Mesothelial cell of epicardium (in vitro differentiated cells): ENCODE data around the gene TNNT3. TPM values are rescaled to one million over a fixed set of nuclear protein-coding genes. Genes with fewer than 3 reads are reported as not detected.

Experiments used
- DNase-seq, 2 experiments: peaks; one replicate each; pipeline ENCODE4 v3.0.0; 2021; ENCODE audit warnings: low spot score in 2 of 2; ENCODE audit not compliant: unreplicated experiment in 2 of 2
- H3K27ac Mint-ChIP-seq: 2 replicates; pipeline ENCODE4 v1.8.0; 2021; ENCODE audit warnings: mixed read lengths
- H3K27me3 Mint-ChIP-seq: 2 replicates; pipeline ENCODE4 v1.8.0; 2021; ENCODE audit warnings: low read depth, mixed read lengths
- H3K36me3 Mint-ChIP-seq: 2 replicates; pipeline ENCODE4 v1.8.0; 2021; ENCODE audit warnings: mixed read lengths
- H3K4me1 Mint-ChIP-seq: 2 replicates; pipeline ENCODE4 v1.8.0; 2021; ENCODE audit warnings: mixed read lengths
- H3K4me3 Mint-ChIP-seq: 2 replicates; pipeline ENCODE4 v1.8.0; 2021; ENCODE audit warnings: mild to moderate bottlenecking, moderate library complexity, mixed read lengths
- H3K9me3 Mint-ChIP-seq: 2 replicates; pipeline ENCODE4 v1.8.0; 2021; ENCODE audit warnings: mixed read lengths
- total RNA-seq: library from RNA; stranded (reverse); gene quantifications from 3 replicates; pipeline ENCODE4 v1.2.1, GENCODE V29; 2021
- TF ChIP-seq, protein P1 (sequence below): fragments of 200-600 bp; sonication (generic); IDR thresholded peaks from one replicate; pipeline ENCODE4 v1.5.0; 2021; ENCODE audit warnings: antibody characterized with exemption; ENCODE audit not compliant: unreplicated experiment

TNNT3 gene
- total RNA-seq, 1 donor from 2014 or later: 15.2 TPM

DNA sequence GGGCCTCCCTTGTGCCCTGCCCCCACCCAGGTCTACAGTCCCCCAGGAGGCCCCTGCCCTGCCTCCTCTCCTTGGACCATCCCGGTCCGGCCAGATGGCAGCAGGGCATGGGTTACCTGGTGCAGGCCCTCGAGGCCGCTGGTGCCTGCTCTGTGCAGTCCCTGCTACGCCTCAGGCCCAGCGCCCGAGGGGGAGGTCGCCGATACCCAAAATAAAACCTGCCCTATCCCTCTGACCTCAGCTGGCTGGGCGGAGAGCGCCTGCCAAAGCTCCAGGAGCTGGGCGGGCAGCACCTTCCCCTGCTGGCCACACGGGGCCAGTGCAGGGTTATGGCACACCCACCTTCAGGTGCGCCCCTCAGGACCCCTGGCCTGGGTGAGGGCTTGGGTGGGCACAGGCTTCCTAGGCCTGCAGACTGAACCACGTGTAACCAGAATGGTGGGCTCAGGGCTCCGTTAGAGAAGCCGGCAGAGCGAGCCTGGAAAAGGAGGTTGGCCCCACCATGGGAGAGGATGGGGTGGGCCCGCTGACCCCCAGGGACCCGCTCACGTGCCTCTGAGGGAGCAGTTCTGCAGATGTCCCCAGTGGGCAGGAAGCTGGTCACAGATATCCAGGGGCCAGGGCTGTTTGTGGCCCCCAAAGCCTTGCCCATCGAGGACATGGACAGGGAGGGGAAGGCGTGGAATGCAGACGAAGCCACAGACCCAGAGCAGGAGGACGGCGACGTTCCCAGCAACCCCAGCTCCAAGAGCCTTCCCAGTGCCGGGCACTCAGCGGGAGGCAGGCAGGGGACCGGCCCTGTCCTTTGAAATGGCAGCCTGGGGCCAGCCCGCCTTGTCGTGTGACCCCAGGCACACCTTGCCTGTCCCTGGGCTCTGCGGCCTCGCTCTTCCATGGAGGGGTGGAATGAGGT is 1.7 kb upstream of the TNNT3 start:
- H3K27ac Mint-ChIP-seq: no peak overlapping the region
- H3K27me3 Mint-ChIP-seq: peaks cover 3% of the 10 kb centered on the region
- no peaks in the 10 kb centered on the region for H3K36me3 Mint-ChIP-seq
- DNase-seq: no peak
- H3K4me1 Mint-ChIP-seq: peaks cover 13% of the 10 kb centered on the region
- H3K4me3 Mint-ChIP-seq: no peak overlapping the region
- TF ChIP-seq, protein P1, sequence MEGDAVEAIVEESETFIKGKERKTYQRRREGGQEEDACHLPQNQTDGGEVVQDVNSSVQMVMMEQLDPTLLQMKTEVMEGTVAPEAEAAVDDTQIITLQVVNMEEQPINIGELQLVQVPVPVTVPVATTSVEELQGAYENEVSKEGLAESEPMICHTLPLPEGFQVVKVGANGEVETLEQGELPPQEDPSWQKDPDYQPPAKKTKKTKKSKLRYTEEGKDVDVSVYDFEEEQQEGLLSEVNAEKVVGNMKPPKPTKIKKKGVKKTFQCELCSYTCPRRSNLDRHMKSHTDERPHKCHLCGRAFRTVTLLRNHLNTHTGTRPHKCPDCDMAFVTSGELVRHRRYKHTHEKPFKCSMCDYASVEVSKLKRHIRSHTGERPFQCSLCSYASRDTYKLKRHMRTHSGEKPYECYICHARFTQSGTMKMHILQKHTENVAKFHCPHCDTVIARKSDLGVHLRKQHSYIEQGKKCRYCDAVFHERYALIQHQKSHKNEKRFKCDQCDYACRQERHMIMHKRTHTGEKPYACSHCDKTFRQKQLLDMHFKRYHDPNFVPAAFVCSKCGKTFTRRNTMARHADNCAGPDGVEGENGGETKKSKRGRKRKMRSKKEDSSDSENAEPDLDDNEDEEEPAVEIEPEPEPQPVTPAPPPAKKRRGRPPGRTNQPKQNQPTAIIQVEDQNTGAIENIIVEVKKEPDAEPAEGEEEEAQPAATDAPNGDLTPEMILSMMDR: peak; percentile 67
- H3K9me3 Mint-ChIP-seq: no peaks in the 10 kb centered on the region

DNA sequence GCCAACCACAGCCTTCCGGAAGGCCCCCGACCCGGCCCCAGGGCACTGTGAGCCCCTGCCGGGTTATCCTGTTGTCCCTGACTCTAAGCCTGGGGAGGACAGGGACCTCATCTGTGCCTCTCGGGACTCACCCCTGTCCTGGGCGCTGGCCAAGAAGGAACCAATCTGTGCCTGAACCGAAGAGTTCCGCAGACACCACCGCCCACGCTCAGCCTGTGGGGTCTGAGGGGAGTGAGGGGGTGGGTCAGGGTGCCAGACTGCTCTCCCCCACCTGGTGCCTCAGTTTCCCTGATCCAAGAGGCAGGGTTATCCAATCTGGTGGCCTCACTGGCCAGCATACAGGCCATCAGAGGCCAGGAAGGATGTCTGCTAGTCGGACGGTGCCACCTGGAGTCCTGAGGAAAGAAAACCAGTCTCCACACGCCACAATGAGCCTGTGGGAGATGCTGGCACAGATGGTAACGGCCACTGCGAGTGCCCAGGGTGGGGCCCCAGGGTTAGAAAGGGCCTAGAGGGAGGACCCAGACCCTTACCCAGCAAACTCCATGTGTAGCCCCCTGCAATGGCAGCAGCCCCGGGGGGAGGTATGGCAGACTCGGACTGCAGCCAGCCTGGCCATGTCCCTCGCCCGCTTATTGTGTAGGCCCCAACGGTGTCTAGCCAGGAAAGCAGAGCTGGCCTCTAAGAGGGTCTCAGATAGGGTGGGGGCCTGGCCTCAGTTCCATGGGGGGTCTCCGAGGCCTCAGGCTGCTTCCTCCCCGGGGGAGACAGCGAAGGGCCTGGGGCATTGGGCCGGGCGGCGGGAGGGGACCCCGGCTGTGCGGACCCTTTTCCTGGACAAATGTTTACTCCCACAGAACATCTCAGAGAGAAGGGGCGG is 827 bp upstream of the TNNT3 start:
- Mint-ChIP-seq H3K4me1 (peaks cover 17% of the 10 kb centered on the region), H3K36me3 (no peaks in the 10 kb centered on the region), H3K27me3 (peaks cover 3% of the 10 kb centered on the region), H3K9me3 (no peaks in the 10 kb centered on the region), H3K27ac (no peak overlapping the region), H3K4me3 (no peak overlapping the region)
- no peak for DNase-seq
- TF ChIP-seq, protein P1: no peak

DNA sequence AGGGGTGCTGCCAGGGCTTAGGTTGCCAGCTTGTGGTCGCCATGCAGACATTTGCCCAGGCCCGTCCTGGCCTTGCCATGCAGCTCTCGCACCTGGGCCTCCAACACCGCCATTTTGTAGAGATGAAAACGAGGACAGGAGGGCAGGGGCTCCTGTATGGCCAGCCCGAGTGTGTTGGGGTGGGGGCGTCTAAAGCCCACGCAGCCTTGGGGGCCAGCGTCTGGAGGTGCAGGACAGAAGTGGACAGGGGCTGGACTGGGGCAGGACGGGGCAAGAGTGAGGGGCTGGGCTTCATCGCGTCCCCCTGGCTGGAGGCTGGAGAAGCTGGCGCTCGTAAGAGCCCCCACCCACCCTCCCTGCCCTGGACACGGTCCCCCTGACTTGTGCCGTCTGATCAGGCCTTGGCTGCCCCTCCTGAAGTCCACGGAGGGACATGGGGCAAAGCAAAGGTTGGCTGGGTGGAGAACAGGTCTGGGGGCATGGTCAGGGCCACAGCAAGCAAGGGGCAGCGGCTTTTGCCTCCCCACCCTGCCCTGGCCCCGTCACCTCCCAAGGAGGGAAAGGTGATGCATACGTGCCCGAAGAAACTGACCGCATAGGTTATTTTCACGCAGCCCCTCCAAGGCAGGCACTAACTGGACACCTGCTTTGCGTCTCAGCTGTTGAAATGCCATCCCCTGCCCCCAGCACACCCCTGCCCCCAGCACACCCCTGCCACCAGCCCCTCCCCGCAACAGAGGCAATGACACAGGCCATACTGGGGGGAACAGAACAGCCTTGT is 815 bp downstream of the TNNT3 start:
- no peak overlapping the region for H3K4me3 Mint-ChIP-seq
- peaks cover 21% of the 10 kb centered on the region for H3K4me1 Mint-ChIP-seq
- TF ChIP-seq, protein P1: no peak
- no peak for DNase-seq
- peaks cover 3% of the 10 kb centered on the region for H3K27me3 Mint-ChIP-seq
- no peaks in the 10 kb centered on the region for H3K9me3 Mint-ChIP-seq
- no peaks in the 10 kb centered on the region for H3K36me3 Mint-ChIP-seq
- no peak overlapping the region for H3K27ac Mint-ChIP-seq

DNA sequence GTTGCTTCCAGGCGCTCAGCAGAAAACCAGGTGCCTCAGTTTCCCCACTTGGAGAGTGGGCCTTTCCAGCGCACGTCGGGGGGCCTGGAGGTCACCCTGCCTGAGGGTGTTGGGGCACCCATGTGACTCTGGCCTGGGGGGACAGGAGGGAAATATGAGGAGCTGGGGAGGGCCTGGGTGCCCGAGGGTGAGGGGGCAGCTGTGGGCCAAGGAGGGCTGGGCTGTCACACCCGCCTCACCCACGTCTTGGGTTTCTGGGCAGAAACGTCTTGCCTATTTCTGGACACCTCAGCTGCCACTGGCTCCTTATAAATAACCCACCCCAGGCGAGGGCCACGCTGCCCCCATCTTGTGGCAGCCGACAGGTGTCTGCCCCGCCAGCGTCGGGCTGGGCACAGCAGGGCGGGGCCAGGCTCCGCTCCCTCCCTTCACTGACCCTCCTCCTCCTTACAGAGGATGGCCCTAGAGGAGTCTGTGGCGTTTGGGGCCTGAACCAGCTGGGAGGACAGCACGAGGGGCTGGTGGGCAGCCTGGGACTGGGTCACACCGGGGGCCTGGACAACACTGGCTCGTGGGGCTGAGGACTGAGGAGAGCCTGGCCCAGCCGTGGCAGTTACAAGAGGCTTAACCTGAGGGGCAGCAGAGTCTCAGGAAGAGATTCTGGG is 1.5 kb downstream of the TNNT3 start:
- no peak overlapping the region for H3K27ac Mint-ChIP-seq
- TF ChIP-seq, protein P1: no peak
- no peaks in the 10 kb centered on the region for H3K9me3 Mint-ChIP-seq
- DNase-seq: no peak
- peaks cover 23% of the 10 kb centered on the region for H3K4me1 Mint-ChIP-seq
- H3K4me3 Mint-ChIP-seq: no peak overlapping the region
- H3K27me3 Mint-ChIP-seq: no peaks in the 10 kb centered on the region
- H3K36me3 Mint-ChIP-seq: no peaks in the 10 kb centered on the region
